C4-2B (cell line): ENCODE measurements around the gene ATG7.

ENCODE experiments used
- H3K27ac ChIP-seq: fragments of 450-650 bp; 2 replicates; pipeline ENCODE4 v1.5.1; 2017
- CTCF ChIP-seq: fragments of 450-650 bp; conservative IDR thresholded peaks from 2 replicates; pipeline ENCODE4 v1.5.1; 2017; ENCODE audit warnings: mild to moderate bottlenecking
- ZFX ChIP-seq: fragments of 450-650 bp; IDR thresholded peaks from 2 replicates; pipeline ENCODE4 v1.6.1; 2017

Gene ATG7

GRCh38 chr3:11305509-11305908 is 33.3 kb downstream of the ATG7 start:
- TF ChIP-seq ZFX (no peak), CTCF (no peak)
- no peak overlapping the region for H3K27ac ChIP-seq

- H3K27ac ChIP-seq = no peak overlapping the region
- TF ChIP-seq CTCF (no peak), ZFX (no peak)
Observed at GRCh38 chr3:11306817-11307589, 34.8 kb downstream of the ATG7 start.

GRCh38 chr3:11307830-11308432 is 35.7 kb downstream of the ATG7 start:
- TF ChIP-seq CTCF = no peak
- no peak for TF ChIP-seq ZFX
- H3K27ac ChIP-seq = no peak overlapping the region

GRCh38 chr3:11310258-11310657 is 38.1 kb downstream of the ATG7 start:
- TF ChIP-seq CTCF (no peak), ZFX (no peak)
- no peak overlapping the region for H3K27ac ChIP-seq

- TF ChIP-seq ZFX (no peak), CTCF (no peak)
- no peak overlapping the region for H3K27ac ChIP-seq
Observed at GRCh38 chr3:11312166-11312565, 40.0 kb downstream of the ATG7 start.

GRCh38 chr3:11317300-11317699 is 45.1 kb downstream of the ATG7 start:
- H3K27ac ChIP-seq = no peak overlapping the region
- TF ChIP-seq ZFX (no peak), CTCF (no peak)

- no peak overlapping the region for H3K27ac ChIP-seq
- TF ChIP-seq CTCF = no peak
Observed at GRCh38 chr3:11322931-11323330, 50.7 kb downstream of the ATG7 start.
